ENCODE data around the gene OSBP2.

GRCh38 chr22:30742291-30743256 is 47.9 kb downstream of the OSBP2 start:
- no peak for TF ChIP-seq CTCF (IDR thresholded peaks at IDR 0.05)
- TF ChIP-seq POLR2A (IDR thresholded peaks at IDR 0.05) = no peak
- no peak for TF ChIP-seq POLR2AphosphoS5 (IDR thresholded peaks at IDR 0.05)
